K562 (cell line): ENCODE measurements around the gene RNASEH2C. TPM values are rescaled to one million over a fixed set of nuclear protein-coding genes. Genes with fewer than 3 reads are reported as not detected.
A peak's percentile ranks its signal among the peaks of the same experiment; 100 is the strongest.

Experiments
- ARID3B ChIP-seq: fragments of 250-450 bp; sonication (Bioruptor Pico); IDR thresholded peaks from 2 replicates; pipeline ENCODE4 v1.4.0; 2020; ENCODE audit warnings: borderline replicate concordance
- COPS2 ChIP-seq: fragments of 450-650 bp; conservative IDR thresholded peaks from 2 replicates; pipeline ENCODE4 v1.6.1; 2016; ENCODE audit warnings: mild to moderate bottlenecking, moderate library complexity
- ETV6 ChIP-seq, 3 experiments: fragments of 150-350 bp in 1 of 3; sonication (generic) in 1 of 3; formaldehyde crosslinking in 1 of 3; IDR thresholded peaks; 2 replicates each; pipeline versions ENCODE4 v1.6.1 to v1.8.0; 2014 to 2022; ENCODE audit warnings: borderline replicate concordance in 2 of 3, low read depth in 2 of 3, antibody characterized with exemption in 1 of 3, low read length in 1 of 3, mild to moderate bottlenecking in 1 of 3, missing genetic modification reagents in 1 of 3
- FOXJ2 ChIP-seq: fragments of 200-800 bp; sonication (Bioruptor generic); IDR thresholded peaks from 2 replicates; pipeline ENCODE4 v1.6.1; 2016; ENCODE audit warnings: missing genetic modification characterization, missing compliant biosample characterization
- HNRNPUL1 ChIP-seq: fragments of 200-400 bp; formaldehyde crosslinking; IDR thresholded peaks from 2 replicates; pipeline ENCODE4 v1.6.1; 2017; ENCODE audit warnings: low read length
- KDM5B ChIP-seq: fragments of 200-600 bp; sonication (generic); IDR thresholded peaks from 2 replicates; pipeline ENCODE4 v1.6.1; 2012; ENCODE audit warnings: low read depth, mild to moderate bottlenecking, moderate library complexity, low read length, control low read depth, inconsistent platforms; ENCODE audit not compliant: insufficient replicate concordance
- MTA1 ChIP-seq: fragments of 450-650 bp; IDR thresholded peaks from 2 replicates; pipeline ENCODE4 v1.6.1; 2017; ENCODE audit warnings: borderline replicate concordance
- NONO ChIP-seq, 2 experiments: fragments of 200-400 bp in 1 of 2; fragments of 450-650 bp in 1 of 2; formaldehyde crosslinking in 1 of 2; IDR thresholded peaks; 2 replicates each; pipeline ENCODE4 v1.6.1; 2017; ENCODE audit warnings: low read depth in 2 of 2, mild to moderate bottlenecking in 2 of 2, moderate library complexity in 2 of 2, low read length in 1 of 2
- ZNF146 ChIP-seq: IDR thresholded peaks from one replicate; pipeline ENCODE4 v1.6.1; 2018; ENCODE audit warnings: missing compliant biosample characterization; ENCODE audit not compliant: unreplicated experiment
- ZNF282 ChIP-seq: sonication (generic); formaldehyde crosslinking; IDR thresholded peaks from 2 replicates; pipeline ENCODE4 v1.8.1; 2023; ENCODE audit warnings: missing genetic modification reagents
- ZNF347 ChIP-seq: fragments of 450-650 bp; formaldehyde crosslinking; IDR thresholded peaks from 2 replicates; pipeline ENCODE4 v1.4.0; 2020; ENCODE audit warnings: low read depth, mild to moderate bottlenecking, moderate library complexity
- ZNF407 ChIP-seq: fragments of 450-650 bp; IDR thresholded peaks from 2 replicates; pipeline ENCODE4 v1.6.1; 2016; ENCODE audit warnings: low read depth
- ZNF507 ChIP-seq: conservative IDR thresholded peaks from 2 replicates; pipeline ENCODE4 v1.6.1; 2017; ENCODE audit warnings: missing genetic modification characterization, missing compliant biosample characterization
- polyA plus RNA-seq, 8 experiments: library from polyadenylated mRNA; depleted of rRNA in 4 of 8; stranded (reverse) in 5 of 8; unstranded in 3 of 8; fragments of >200 nt; fragmentation: Nextera tagmentation in 2 of 8; fragmentation: Illumina TruSeq in 1 of 8; extraction: Ambion mirVana in 2 of 8; extraction: Trizol in 1 of 8; gene quantifications; 2 replicates each; pipeline versions ENCODE4 v1.2.1 to v1.2.3, GENCODE V29; 2011 to 2014; ENCODE audit warnings: inconsistent platforms in 1 of 8, missing spikeins in 1 of 8
- total RNA-seq, 7 experiments: library from RNA; depleted of rRNA in 6 of 7; stranded (reverse); fragments of >200 nt in 6 of 7; fragmentation: Illumina TruSeq in 2 of 7; extraction: Trizol in 2 of 7; gene quantifications; 2 replicates each; pipeline versions ENCODE4 v1.2.1 to v1.2.3, GENCODE V29; 2011 to 2021; ENCODE audit warnings: low replicate concordance in 1 of 7
- TF ChIP-seq, protein P1 (sequence below): fragments of 450-650 bp; IDR thresholded peaks from 2 replicates; pipeline ENCODE4 v1.6.1; 2016; ENCODE audit warnings: mild to moderate bottlenecking

RNASEH2C gene
- total and polyA plus RNA-seq, 9 of the 15 experiments (the other 6 are each of a cell fraction or from before 2014, with no cell fraction given), result 5.4 to 78.2 (median 15.6) TPM

- TF ChIP-seq ZNF407 (no peak), ZNF282 (CRISPR knock-in tag) (no peak), FOXJ2 (tag) (no peak), ZNF146 (CRISPR knock-in tag) (no peak), ZNF507 (tag) (no peak), COPS2 (no peak), HNRNPUL1 (no peak), ZNF347 (no peak), NONO (IDR thresholded peaks at IDR 0.05; ENCODE audit: low read depth in 2 of 2, low read length in 1 of 2) (peak; percentile 70 to 96), MTA1 (peak; percentile 93), ETV6 (IDR thresholded peaks at IDR 0.05; ENCODE audit: borderline replicate concordance in 1 of 2, low read depth in 2 of 2, low read length in 1 of 2) (no peak), ETV6 (CRISPR knock-in tag; IDR thresholded peaks at IDR 0.05; ENCODE audit: borderline replicate concordance) (no peak), ARID3B (CRISPR knock-in tag) (no peak), KDM5B (peak; percentile 81)
- TF ChIP-seq, protein P1, sequence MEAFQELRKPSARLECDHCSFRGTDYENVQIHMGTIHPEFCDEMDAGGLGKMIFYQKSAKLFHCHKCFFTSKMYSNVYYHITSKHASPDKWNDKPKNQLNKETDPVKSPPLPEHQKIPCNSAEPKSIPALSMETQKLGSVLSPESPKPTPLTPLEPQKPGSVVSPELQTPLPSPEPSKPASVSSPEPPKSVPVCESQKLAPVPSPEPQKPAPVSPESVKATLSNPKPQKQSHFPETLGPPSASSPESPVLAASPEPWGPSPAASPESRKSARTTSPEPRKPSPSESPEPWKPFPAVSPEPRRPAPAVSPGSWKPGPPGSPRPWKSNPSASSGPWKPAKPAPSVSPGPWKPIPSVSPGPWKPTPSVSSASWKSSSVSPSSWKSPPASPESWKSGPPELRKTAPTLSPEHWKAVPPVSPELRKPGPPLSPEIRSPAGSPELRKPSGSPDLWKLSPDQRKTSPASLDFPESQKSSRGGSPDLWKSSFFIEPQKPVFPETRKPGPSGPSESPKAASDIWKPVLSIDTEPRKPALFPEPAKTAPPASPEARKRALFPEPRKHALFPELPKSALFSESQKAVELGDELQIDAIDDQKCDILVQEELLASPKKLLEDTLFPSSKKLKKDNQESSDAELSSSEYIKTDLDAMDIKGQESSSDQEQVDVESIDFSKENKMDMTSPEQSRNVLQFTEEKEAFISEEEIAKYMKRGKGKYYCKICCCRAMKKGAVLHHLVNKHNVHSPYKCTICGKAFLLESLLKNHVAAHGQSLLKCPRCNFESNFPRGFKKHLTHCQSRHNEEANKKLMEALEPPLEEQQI, result no peak
Measured at GRCh38 chr11:65720211-65720934, at the start of gene RNASEH2C (continued).
